GM12878 (cell line): ENCODE measurements around the gene C10orf90. TPM values are rescaled to one million over a fixed set of nuclear protein-coding genes. Genes with fewer than 3 reads are reported as not detected.

Source experiments
- ATAC-seq: fragments of 200-7000 bp; cut with Tn5 transposase; 3 replicates; pipeline ENCODE4 v1.9.1; 2020; ENCODE audit warnings: mild to moderate bottlenecking, moderate library complexity
- BruUV-seq: library from RNA; stranded (reverse); fragments of 400-500 nt; replicated peaks from 2 replicates; lab custom pipeline; 2021; lab: Mats Ljungman, UMichigan
- CTCF ChIA-PET: fragments of 300-600 bp; sonication (Branson Sonifier 250); formaldehyde crosslinking; extraction: SDS; loops from one replicate; lab custom pipeline; 2021; ENCODE audit warnings: inconsistent platforms; lab: Yijun Ruan, JAX
- POLR2A ChIA-PET: fragments of 350-600 bp; formaldehyde crosslinking; extraction: SDS; loops from one replicate; lab custom pipeline; 2021; ENCODE audit warnings: inconsistent platforms; lab: Charles Lee
- RAD21 ChIA-PET: fragments of 300-600 bp; sonication (Branson Sonifier 250); formaldehyde crosslinking; loops from one replicate; lab custom pipeline; 2023; ENCODE audit warnings: antibody characterized with exemption; ENCODE audit not compliant: unreplicated experiment; lab: Charles Lee
- SMC1A ChIA-PET: fragments of 300-600 bp; sonication (Branson Sonifier 250); formaldehyde crosslinking; loops from one replicate; lab custom pipeline; 2023; ENCODE audit not compliant: unreplicated experiment, uncharacterized antibody; lab: Charles Lee
- DNase-seq: peaks from one replicate; pipeline ENCODE4 v3.0.0-alpha.2; 2011; ENCODE audit warnings: low read depth, low spot score
- FAIRE-seq: peaks from 3 replicates; lab custom pipeline; 2011; peaks lifted over from hg19 to GRCh38; lab: Jason Lieb, UNC
- H2AFZ ChIP-seq: 2 replicates; pipeline ENCODE4 v1.6.0; 2011; ENCODE audit warnings: low read depth, low read length, control low read depth; ENCODE audit not compliant: control insufficient read depth
- H3K27ac ChIP-seq: 2 replicates; pipeline ENCODE4 v1.5.1; 2011; ENCODE audit warnings: control low read depth; ENCODE audit not compliant: control insufficient read depth, insufficient read depth
- H3K27me3 ChIP-seq, 2 experiments: replicated peaks in 1 of 2; 2 replicates each; pipeline versions ENCODE4 v1.6.0 to v1.6.1; 2011; ENCODE audit warnings: low read length in 1 of 2; ENCODE audit not compliant: control insufficient read depth in 2 of 2, insufficient read depth in 2 of 2
- H3K36me3 ChIP-seq, 2 experiments: 2 replicates each; pipeline ENCODE4 v1.5.1; 2011; ENCODE audit warnings: low read length in 1 of 2; ENCODE audit not compliant: control insufficient read depth in 2 of 2, insufficient read depth in 2 of 2
- H3K4me1 ChIP-seq: 2 replicates; pipeline ENCODE4 v1.6.1; 2011; ENCODE audit warnings: mild to moderate bottlenecking, low read length, moderate library complexity, mixed read lengths; ENCODE audit not compliant: control insufficient read depth, insufficient read depth
- H3K4me2 ChIP-seq: 2 replicates; pipeline ENCODE4 v1.6.0; 2011; ENCODE audit warnings: control low read depth; ENCODE audit not compliant: control insufficient read depth, insufficient read depth
- H3K4me3 ChIP-seq: fragments of 200-600 bp; sonication (generic); 2 replicates; pipeline ENCODE4 v1.5.1; 2016
- H3K79me2 ChIP-seq: 2 replicates; pipeline ENCODE4 v1.6.0; 2011; ENCODE audit warnings: low read length; ENCODE audit not compliant: control insufficient read depth, insufficient read depth
- H3K9ac ChIP-seq: 2 replicates; pipeline ENCODE4 v1.8.0; 2011; ENCODE audit warnings: low read length, control low read depth, mixed read lengths; ENCODE audit not compliant: control insufficient read depth, insufficient read depth
- H3K9me3 ChIP-seq: replicated peaks from 3 replicates; pipeline ENCODE4 v1.5.1; 2011; ENCODE audit warnings: mild to moderate bottlenecking, low read length; ENCODE audit not compliant: control insufficient read depth, insufficient read depth
- H4K20me1 ChIP-seq: 2 replicates; pipeline ENCODE4 v1.6.0; 2011; ENCODE audit not compliant: control insufficient read depth, insufficient read depth
- CBX3 ChIP-seq: fragments of 200-600 bp; sonication (generic); IDR thresholded peaks from 2 replicates; pipeline ENCODE4 v1.6.1; 2016; ENCODE audit warnings: low read depth, borderline replicate concordance
- CEBPB ChIP-seq, 2 experiments: fragments of 150-350 bp in 1 of 2; IDR thresholded peaks; 2 replicates each; pipeline ENCODE4 v1.6.1; 2012 to 2014; ENCODE audit warnings: low read depth in 2 of 2, low read length in 2 of 2, borderline replicate concordance in 1 of 2, inconsistent platforms in 1 of 2
- CEBPZ ChIP-seq: fragments of 150-350 bp; IDR thresholded peaks from 2 replicates; pipeline ENCODE4 v1.6.1; 2016; ENCODE audit warnings: low read depth, low read length
- HSF1 ChIP-seq: fragments of 150-350 bp; IDR thresholded peaks from 2 replicates; pipeline ENCODE4 v1.6.1; 2014; ENCODE audit warnings: mild to moderate bottlenecking, low read depth, low read length
- MTA2 ChIP-seq: fragments of 450-650 bp; IDR thresholded peaks from 2 replicates; pipeline ENCODE4 v1.6.1; 2016; ENCODE audit warnings: low read depth, mild to moderate bottlenecking, moderate library complexity
- MTA3 ChIP-seq: IDR thresholded peaks from 2 replicates; pipeline ENCODE4 v1.6.1; 2012; ENCODE audit warnings: low read length, inconsistent platforms, borderline replicate concordance
- PAX5 ChIP-seq: IDR thresholded peaks from 2 replicates; pipeline ENCODE4 v1.6.1; 2011; ENCODE audit warnings: low read depth, low read length, borderline replicate concordance
- POLR2AphosphoS5 ChIP-seq: IDR thresholded peaks from 2 replicates; pipeline ENCODE4 v1.6.1; 2011; ENCODE audit warnings: mild to moderate bottlenecking, low read length, inconsistent platforms
- RUNX3 ChIP-seq: IDR thresholded peaks from 2 replicates; pipeline ENCODE4 v1.6.1; 2012; ENCODE audit warnings: low read length, inconsistent platforms
- SMAD1 ChIP-seq: fragments of 450-650 bp; IDR thresholded peaks from 2 replicates; pipeline ENCODE4 v1.6.1; 2018; ENCODE audit warnings: mild to moderate bottlenecking, low read depth; ENCODE audit not compliant: partially characterized antibody
- SREBF2 ChIP-seq: IDR thresholded peaks from 2 replicates; pipeline ENCODE4 v1.6.1; 2012; ENCODE audit warnings: mild to moderate bottlenecking, low read length
- ZNF207 ChIP-seq: fragments of 450-650 bp; IDR thresholded peaks from 2 replicates; pipeline ENCODE4 v1.6.1; 2014; ENCODE audit warnings: antibody characterized with exemption, mild to moderate bottlenecking, borderline replicate concordance
- ZZZ3 ChIP-seq: IDR thresholded peaks from 2 replicates; pipeline ENCODE4 v1.6.1; 2011; ENCODE audit warnings: low read depth; ENCODE audit not compliant: control insufficient read depth, insufficient read length
- WGBS: methylation state at CpG from one replicate; pipeline ENCODE4 v1.1.6; 2016; ENCODE audit warnings: low lambda C conversion rate; ENCODE audit not compliant: insufficient replicate concordance, insufficient coverage; ENCODE audit errors: missing lambda C conversion rate; 5-methylcytosine and 5-hydroxymethylcytosine counted together
- in situ Hi-C: fragments of 300-500 bp; cut with MboI; formaldehyde crosslinking; loops from 9 replicates; pipeline ENCODE4 v1.14.3; 2018; ENCODE audit warnings: mixed read lengths
- intact Hi-C: fragments of 100-400 bp; cut with micrococcal nuclease; formaldehyde crosslinking; loops from one replicate; pipeline ENCODE4 v1.14.2; 2022; ENCODE audit not compliant: unreplicated experiment
- polyA plus RNA-seq, 11 experiments: library from polyadenylated mRNA; depleted of rRNA in 4 of 11; unstranded in 6 of 11; stranded (reverse) in 5 of 11; fragments of >200 nt; fragmentation: Nextera tagmentation in 4 of 11; fragmentation: Illumina TruSeq in 1 of 11; extraction: Ambion mirVana in 4 of 11; extraction: Trizol in 1 of 11; gene quantifications; 1 replicate in 1 of 11; 2 replicates in 10 of 11; pipeline versions ENCODE4 v1.2.1 to v1.2.3, GENCODE V29; 2011 to 2016; ENCODE audit warnings: inconsistent platforms in 2 of 11, missing spikeins in 2 of 11, low read depth in 1 of 11
- total RNA-seq, 4 experiments: library from RNA; depleted of rRNA in 3 of 4; stranded (reverse); fragments of >200 nt in 3 of 4; fragmentation: Illumina TruSeq in 1 of 4; extraction: Trizol in 1 of 4; gene quantifications; 2 replicates each; pipeline versions ENCODE4 v1.2.1 to v1.2.3, GENCODE V29; 2013 to 2021
- TF ChIP-seq, protein P1 (sequence below): IDR thresholded peaks from 2 replicates; pipeline ENCODE4 v1.6.1; 2012; ENCODE audit warnings: low read length, inconsistent platforms
- TF ChIP-seq, protein P2 (sequence below): fragments of 450-650 bp; IDR thresholded peaks from 2 replicates; pipeline ENCODE4 v1.6.1; 2017; ENCODE audit warnings: borderline replicate concordance

The C10orf90 gene
- total and polyA plus RNA-seq, 10 of the 15 experiments (the other 5 are each of a cell fraction or from before 2014, with no cell fraction given), result 0.04 TPM; not detected in 9

DNA sequence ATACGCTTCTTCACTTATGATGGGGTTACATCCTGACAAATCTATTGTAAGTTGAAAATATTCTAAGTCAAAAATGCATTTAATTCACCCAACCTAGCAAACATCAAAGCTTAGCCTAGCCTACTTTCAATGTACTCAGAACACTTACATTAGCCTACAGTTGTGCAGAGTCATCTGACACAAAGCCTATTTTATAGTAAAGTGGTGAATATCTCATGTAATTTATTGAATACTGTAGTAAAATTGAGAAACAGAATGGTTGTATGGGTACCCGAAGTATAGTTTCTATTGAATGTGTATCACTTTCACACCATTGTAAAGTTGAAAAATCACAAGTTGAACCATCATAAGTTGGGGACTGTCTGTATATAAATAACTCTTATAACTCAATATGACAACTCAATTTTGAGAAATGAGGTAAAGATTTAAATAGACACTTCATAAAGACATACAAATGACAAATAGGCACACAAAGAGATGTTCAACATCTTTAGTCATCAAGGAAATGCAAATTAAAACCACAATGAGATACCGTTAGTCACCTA lies 73.9 kb downstream of the C10orf90 start (continued):
- TF ChIP-seq, protein P1, sequence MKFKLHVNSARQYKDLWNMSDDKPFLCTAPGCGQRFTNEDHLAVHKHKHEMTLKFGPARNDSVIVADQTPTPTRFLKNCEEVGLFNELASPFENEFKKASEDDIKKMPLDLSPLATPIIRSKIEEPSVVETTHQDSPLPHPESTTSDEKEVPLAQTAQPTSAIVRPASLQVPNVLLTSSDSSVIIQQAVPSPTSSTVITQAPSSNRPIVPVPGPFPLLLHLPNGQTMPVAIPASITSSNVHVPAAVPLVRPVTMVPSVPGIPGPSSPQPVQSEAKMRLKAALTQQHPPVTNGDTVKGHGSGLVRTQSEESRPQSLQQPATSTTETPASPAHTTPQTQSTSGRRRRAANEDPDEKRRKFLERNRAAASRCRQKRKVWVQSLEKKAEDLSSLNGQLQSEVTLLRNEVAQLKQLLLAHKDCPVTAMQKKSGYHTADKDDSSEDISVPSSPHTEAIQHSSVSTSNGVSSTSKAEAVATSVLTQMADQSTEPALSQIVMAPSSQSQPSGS, result no peak
- TF ChIP-seq MTA3 (no peak), ZZZ3 (no peak), MTA2 (no peak), CEBPB (IDR thresholded peaks at IDR 0.05; ENCODE audit: borderline replicate concordance in 1 of 2, low read depth in 2 of 2, low read length in 2 of 2) (no peak), HSF1 (no peak)
- TF ChIP-seq, all 136 proteins: peak for 0

DNA sequence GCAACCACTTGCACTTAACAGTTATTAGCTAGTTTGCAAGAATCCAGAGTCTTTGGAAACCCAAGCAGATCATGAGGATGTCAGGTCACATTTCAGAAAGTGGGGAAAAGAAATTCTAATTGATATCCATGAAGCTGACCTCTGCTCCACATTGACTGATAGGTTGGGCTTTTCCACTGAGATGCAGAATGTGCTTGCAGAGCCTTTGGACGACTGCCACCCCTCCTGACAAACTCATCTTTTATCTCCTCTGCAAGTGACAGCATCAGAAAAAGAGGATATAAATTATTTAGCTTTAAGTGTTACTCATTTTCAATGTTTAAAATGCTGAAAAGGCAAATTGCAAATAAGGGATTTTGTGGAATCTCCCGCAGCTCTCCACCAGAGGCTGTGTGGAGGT lies 75.3 kb downstream of the C10orf90 start:
- DNase-seq, result no peak
- FAIRE-seq, result no peak
- ATAC-seq, result no peak
- no peaks in the 10 kb centered on the region for H4K20me1 ChIP-seq
- H3K9ac ChIP-seq, result no peak overlapping the region
- H3K4me2 ChIP-seq, result no peak overlapping the region
- H3K79me2 ChIP-seq, result no peaks in the 10 kb centered on the region
- WGBS, result 6% methylated on average over 2 of the region's 2 CpGs
- intact Hi-C loops (loop anchor here (5.0 kb wide), 1 partner anchor 613 kb away; no protein-coding TSS in a partner anchor), in situ Hi-C loops (no loop called here)
- H3K4me1 ChIP-seq, result no peaks in the 10 kb centered on the region
- POLR2A ChIA-PET, result no interaction called here
- H3K9me3 ChIP-seq, result no peaks in the 10 kb centered on the region
- RAD21 ChIA-PET, result no interaction called here
- no peaks in the 10 kb centered on the region for H3K36me3 ChIP-seq
- CTCF ChIA-PET, result interaction anchor here (1.4 kb wide), 1 partner anchor 613 kb away, joined by 3 read pairs; no protein-coding TSS in a partner anchor
- BruUV-seq, result no TSS peak
- no peak overlapping the region for H3K27ac ChIP-seq
- no peak overlapping the region for H2AFZ ChIP-seq
- H3K4me3 ChIP-seq, result no peak overlapping the region
- no peaks in the 10 kb centered on the region for H3K27me3 ChIP-seq
- SMC1A ChIA-PET, result no interaction called here
- TF ChIP-seq CEBPZ, result no peak
- no peak for TF ChIP-seq CEBPB (IDR thresholded peaks at IDR 0.05; ENCODE audit: borderline replicate concordance in 1 of 2, low read depth in 2 of 2, low read length in 2 of 2)
- TF ChIP-seq, protein P2, sequence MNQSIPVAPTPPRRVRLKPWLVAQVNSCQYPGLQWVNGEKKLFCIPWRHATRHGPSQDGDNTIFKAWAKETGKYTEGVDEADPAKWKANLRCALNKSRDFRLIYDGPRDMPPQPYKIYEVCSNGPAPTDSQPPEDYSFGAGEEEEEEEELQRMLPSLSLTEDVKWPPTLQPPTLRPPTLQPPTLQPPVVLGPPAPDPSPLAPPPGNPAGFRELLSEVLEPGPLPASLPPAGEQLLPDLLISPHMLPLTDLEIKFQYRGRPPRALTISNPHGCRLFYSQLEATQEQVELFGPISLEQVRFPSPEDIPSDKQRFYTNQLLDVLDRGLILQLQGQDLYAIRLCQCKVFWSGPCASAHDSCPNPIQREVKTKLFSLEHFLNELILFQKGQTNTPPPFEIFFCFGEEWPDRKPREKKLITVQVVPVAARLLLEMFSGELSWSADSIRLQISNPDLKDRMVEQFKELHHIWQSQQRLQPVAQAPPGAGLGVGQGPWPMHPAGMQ, result no peak
- TF ChIP-seq ZNF207, result no peak
- no peak for TF ChIP-seq CBX3
- TF ChIP-seq RUNX3, result no peak
- no peak for TF ChIP-seq SREBF2
- no peak for TF ChIP-seq PAX5
- no peak for TF ChIP-seq POLR2AphosphoS5
- TF ChIP-seq SMAD1, result no peak
